ENCODE data around the gene SOX11. TPM values are rescaled to one million over a fixed set of nuclear protein-coding genes. Genes with fewer than 3 reads are reported as not detected.

Gene SOX11
- total and polyA plus RNA-seq, 2 of the 8 experiments (the other 6 are each of a cell fraction or from before 2014, with no cell fraction given), result 9.0 to 55.6 TPM

DNA sequence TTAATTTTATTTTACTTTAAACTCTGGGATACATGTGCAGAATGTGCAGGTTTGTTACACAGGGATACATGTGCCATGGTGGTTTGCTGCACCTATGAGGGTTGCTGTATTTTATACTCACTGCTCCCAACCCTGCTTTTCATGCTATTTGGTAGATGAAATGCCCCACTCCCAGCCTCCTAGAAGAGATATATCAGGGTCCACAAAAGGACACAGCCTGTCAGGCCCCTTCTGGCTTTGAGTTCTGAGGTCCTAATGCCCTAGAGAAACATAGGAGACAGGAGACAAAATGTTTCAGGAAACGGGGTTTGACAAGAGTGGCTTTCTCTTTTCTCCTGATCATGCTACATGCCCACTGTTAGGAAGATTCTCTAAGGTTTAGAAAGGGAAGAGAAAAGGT lies 27.1 kb upstream of the SOX11 start:
- Histone ChIP-seq H2AFZ (ENCODE audit: low read length) (no peak overlapping the region), H3K27ac (ENCODE audit: low read depth, low read length) (no peak overlapping the region), H4K5ac (ENCODE audit: insufficient read length, low read depth, low read length) (no peak overlapping the region), H3K36me3 (ENCODE audit: control insufficient read depth in 2 of 4, insufficient read depth in 4 of 4, low read length in 3 of 4) (no peaks in the 10 kb centered on the region), H3K79me2 (ENCODE audit: control insufficient read depth in 1 of 2, insufficient read depth in 2 of 2, low read length in 2 of 2) (no peaks in the 10 kb centered on the region), H3K23me2 (ENCODE audit: low read depth, low read length) (no peaks in the 10 kb centered on the region; the same call in 1 of the 2 replicates), H4K91ac (replicated peaks; ENCODE audit: insufficient read length, low read length) (no peak overlapping the region), H2BK5ac (ENCODE audit: low read depth, low read length) (no peak overlapping the region), H3K56ac (replicated peaks; ENCODE audit: insufficient read length, low read depth, low read length) (no peak overlapping the region), H2AK5ac (ENCODE audit: low read depth, low read length) (no peak overlapping the region), H3K4me3 (ENCODE audit: extremely low read depth in 1 of 4, insufficient read depth in 2 of 4, low read depth in 3 of 4, low read length in 4 of 4) (no peak overlapping the region), H3K18ac (ENCODE audit: extremely low read depth, low read length) (no peak overlapping the region), H4K8ac (ENCODE audit: extremely low read depth, insufficient read depth, low read length) (no peak overlapping the region), H2BK15ac (ENCODE audit: low read length) (no peak overlapping the region), H3K79me1 (ENCODE audit: low read depth, low read length) (no peaks in the 10 kb centered on the region), H3K4me2 (ENCODE audit: insufficient read depth in 1 of 2, low read depth in 2 of 2, low read length in 2 of 2) (no peak overlapping the region), H3K4ac (replicated peaks; ENCODE audit: insufficient read length, low read depth, low read length) (no peak overlapping the region), H3K14ac (ENCODE audit: insufficient read length) (no peak overlapping the region), H2BK12ac (ENCODE audit: low read depth, low read length) (no peak overlapping the region), H3K9ac (replicated peaks in 1 of 4; ENCODE audit: extremely low read depth in 1 of 4, low read depth in 3 of 4, low read length in 3 of 4) (no peak overlapping the region), H2BK20ac (ENCODE audit: low read length) (no peak overlapping the region), H3K23ac (ENCODE audit: insufficient read length) (no peak overlapping the region), H3K9me3 (ENCODE audit: insufficient read depth in 2 of 2, low read depth in 1 of 2, low read length in 1 of 2) (peaks cover 3 to 5% of the 10 kb centered on the region in 2 experiments; a peak in 2 of 4 replicates), H3K27me3 (replicated peaks in 1 of 4; ENCODE audit: control insufficient read depth in 3 of 4, extremely low read depth in 1 of 4, insufficient read depth in 3 of 4, low read length in 3 of 4) (no peaks in the 10 kb centered on the region), H4K20me1 (replicated peaks in 1 of 2; ENCODE audit: control insufficient read depth in 1 of 2, insufficient read depth in 2 of 2, low read length in 2 of 2) (no peaks in the 10 kb centered on the region), H2BK120ac (replicated peaks; ENCODE audit: low read depth, low read length) (no peak overlapping the region), H3K4me1 (replicated peaks in 1 of 4; ENCODE audit: control insufficient read depth in 3 of 4, insufficient read depth in 4 of 4, low read length in 3 of 4) (peaks cover 0 to 5% (median 2%) of the 10 kb centered on the region in 4 experiments; a peak in 3 of 7 replicates)
- TF ChIP-seq KDM1A (IDR thresholded peaks at IDR 0.05; ENCODE audit: borderline replicate concordance, low read length), result no peak
- TF ChIP-seq SIN3A (conservative IDR thresholded peaks at IDR 0.05 in 1 of 2, IDR thresholded peaks at IDR 0.05 in 1 of 2; ENCODE audit: low read depth in 1 of 2, low read length in 2 of 2), result no peak
- no peak for TF ChIP-seq TAF1 (IDR thresholded peaks at IDR 0.05; ENCODE audit: low read depth, low read length)
- TF ChIP-seq SUZ12 (IDR thresholded peaks at IDR 0.05; ENCODE audit: low read length), result no peak
- no peak for TF ChIP-seq SP2 (IDR thresholded peaks at IDR 0.05; ENCODE audit: low read length)
- TF ChIP-seq ATF3 (IDR thresholded peaks at IDR 0.05; ENCODE audit: insufficient read depth, low read depth, low read length), result no peak
- TF ChIP-seq, protein P1, sequence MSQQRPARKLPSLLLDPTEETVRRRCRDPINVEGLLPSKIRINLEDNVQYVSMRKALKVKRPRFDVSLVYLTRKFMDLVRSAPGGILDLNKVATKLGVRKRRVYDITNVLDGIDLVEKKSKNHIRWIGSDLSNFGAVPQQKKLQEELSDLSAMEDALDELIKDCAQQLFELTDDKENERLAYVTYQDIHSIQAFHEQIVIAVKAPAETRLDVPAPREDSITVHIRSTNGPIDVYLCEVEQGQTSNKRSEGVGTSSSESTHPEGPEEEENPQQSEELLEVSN (IDR thresholded peaks at IDR 0.05), result no peak
- no peak for TF ChIP-seq KDM4A (IDR thresholded peaks at IDR 0.05; ENCODE audit: low read depth, low read length, severe bottlenecking)
- no peak for TF ChIP-seq EP300 (IDR thresholded peaks at IDR 0.05; ENCODE audit: borderline replicate concordance in 1 of 2, low read depth in 2 of 2, low read length in 2 of 2)
- TF ChIP-seq, protein P2, sequence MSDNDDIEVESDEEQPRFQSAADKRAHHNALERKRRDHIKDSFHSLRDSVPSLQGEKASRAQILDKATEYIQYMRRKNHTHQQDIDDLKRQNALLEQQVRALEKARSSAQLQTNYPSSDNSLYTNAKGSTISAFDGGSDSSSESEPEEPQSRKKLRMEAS (IDR thresholded peaks at IDR 0.05), result no peak
- TF ChIP-seq, protein P3, sequence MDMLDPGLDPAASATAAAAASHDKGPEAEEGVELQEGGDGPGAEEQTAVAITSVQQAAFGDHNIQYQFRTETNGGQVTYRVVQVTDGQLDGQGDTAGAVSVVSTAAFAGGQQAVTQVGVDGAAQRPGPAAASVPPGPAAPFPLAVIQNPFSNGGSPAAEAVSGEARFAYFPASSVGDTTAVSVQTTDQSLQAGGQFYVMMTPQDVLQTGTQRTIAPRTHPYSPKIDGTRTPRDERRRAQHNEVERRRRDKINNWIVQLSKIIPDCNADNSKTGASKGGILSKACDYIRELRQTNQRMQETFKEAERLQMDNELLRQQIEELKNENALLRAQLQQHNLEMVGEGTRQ (IDR thresholded peaks at IDR 0.05; ENCODE audit: low read length), result no peak
- ChIA-PET CTCF (ENCODE audit: partially characterized antibody) (no interaction called here), POLR2A (ENCODE audit: partially characterized antibody) (no interaction called here)
- WGBS, 2 experiments (ENCODE audit: extremely low coverage in 1 of 2, insufficient coverage in 1 of 2, insufficient read length in 1 of 2, insufficient replicate concordance in 2 of 2, low coverage in 1 of 2, low lambda C conversion rate in 2 of 2, missing lambda C conversion rate in 1 of 2), result 90% methylated on average over 1 of the region's 1 CpG; no CpG with 5 or more reads in 1 of the 2 experiments
- DNase-seq (ENCODE audit: low read depth in 1 of 2, low spot score in 2 of 2) (no peak), FAIRE-seq (no peak)
